HepG2 (cell line): ENCODE results near the gene PDGFRA.

Experiments used
- ARNTL ChIP-seq: sonication (generic); formaldehyde crosslinking; IDR thresholded peaks from 2 replicates; pipeline ENCODE4 v1.4.0; 2020; ENCODE audit warnings: mild to moderate bottlenecking, missing genetic modification reagents
- CBX5 ChIP-seq: sonication (generic); formaldehyde crosslinking; IDR thresholded peaks from 2 replicates; pipeline ENCODE4 v1.4.0; 2020; ENCODE audit warnings: missing genetic modification reagents, borderline replicate concordance
- CHD4 ChIP-seq: fragments of 200-600 bp; sonication (generic); IDR thresholded peaks from 2 replicates; pipeline ENCODE4 v1.7.0; 2017; ENCODE audit warnings: mild to moderate bottlenecking, low read length, borderline replicate concordance
- HDAC2 ChIP-seq: sonication (generic); formaldehyde crosslinking; IDR thresholded peaks from 2 replicates; pipeline ENCODE4 v1.4.0; 2020; ENCODE audit warnings: missing genetic modification reagents
- SIN3A ChIP-seq: IDR thresholded peaks from 2 replicates; pipeline ENCODE4 v1.6.1; 2011; ENCODE audit warnings: low read depth, mild to moderate bottlenecking, control low read depth, low read length, borderline replicate concordance
- THYN1 ChIP-seq: sonication (generic); formaldehyde crosslinking; IDR thresholded peaks from 2 replicates; pipeline ENCODE4 v1.8.1; 2023; ENCODE audit warnings: low read depth, mild to moderate bottlenecking, moderate library complexity, missing genetic modification reagents, borderline replicate concordance
- XRCC5 ChIP-seq: fragments of 200-400 bp; formaldehyde crosslinking; optimal IDR thresholded peaks from 2 replicates; pipeline ENCODE3; 2017; ENCODE audit warnings: mild to moderate bottlenecking, low read length
- ZBTB7B ChIP-seq: sonication (generic); formaldehyde crosslinking; IDR thresholded peaks from 2 replicates; pipeline ENCODE4 v1.4.0; 2020; ENCODE audit warnings: missing genetic modification reagents
- ZFX ChIP-seq: sonication (generic); formaldehyde crosslinking; IDR thresholded peaks from 2 replicates; pipeline ENCODE4 v1.4.0; 2020; ENCODE audit warnings: mild to moderate bottlenecking, low read depth, missing genetic modification reagents, moderate library complexity
- TF ChIP-seq, protein P1 (sequence below): IDR thresholded peaks from 2 replicates; pipeline ENCODE4 v1.6.1; 2016; ENCODE audit warnings: mild to moderate bottlenecking, missing biosample characterization, missing genetic modification reagents
- TF ChIP-seq, protein P2 (sequence below): sonication (generic); formaldehyde crosslinking; IDR thresholded peaks from 2 replicates; pipeline ENCODE4 v1.5.0; 2020; ENCODE audit warnings: mild to moderate bottlenecking, missing genetic modification reagents, moderate library complexity
- TF ChIP-seq, protein P3 (sequence below): sonication (generic); formaldehyde crosslinking; IDR thresholded peaks from 2 replicates; pipeline ENCODE4 v1.8.1; 2023; ENCODE audit warnings: missing genetic modification reagents, mild to moderate bottlenecking, borderline replicate concordance
- TF ChIP-seq, protein P4 (sequence below), 2 experiments: IDR thresholded peaks; 2 replicates each; pipeline ENCODE4 v1.6.1; 2011 to 2012; ENCODE audit warnings: low read length in 2 of 2, borderline replicate concordance in 1 of 2, low read depth in 1 of 2, mild to moderate bottlenecking in 1 of 2, moderate library complexity in 1 of 2

DNA sequence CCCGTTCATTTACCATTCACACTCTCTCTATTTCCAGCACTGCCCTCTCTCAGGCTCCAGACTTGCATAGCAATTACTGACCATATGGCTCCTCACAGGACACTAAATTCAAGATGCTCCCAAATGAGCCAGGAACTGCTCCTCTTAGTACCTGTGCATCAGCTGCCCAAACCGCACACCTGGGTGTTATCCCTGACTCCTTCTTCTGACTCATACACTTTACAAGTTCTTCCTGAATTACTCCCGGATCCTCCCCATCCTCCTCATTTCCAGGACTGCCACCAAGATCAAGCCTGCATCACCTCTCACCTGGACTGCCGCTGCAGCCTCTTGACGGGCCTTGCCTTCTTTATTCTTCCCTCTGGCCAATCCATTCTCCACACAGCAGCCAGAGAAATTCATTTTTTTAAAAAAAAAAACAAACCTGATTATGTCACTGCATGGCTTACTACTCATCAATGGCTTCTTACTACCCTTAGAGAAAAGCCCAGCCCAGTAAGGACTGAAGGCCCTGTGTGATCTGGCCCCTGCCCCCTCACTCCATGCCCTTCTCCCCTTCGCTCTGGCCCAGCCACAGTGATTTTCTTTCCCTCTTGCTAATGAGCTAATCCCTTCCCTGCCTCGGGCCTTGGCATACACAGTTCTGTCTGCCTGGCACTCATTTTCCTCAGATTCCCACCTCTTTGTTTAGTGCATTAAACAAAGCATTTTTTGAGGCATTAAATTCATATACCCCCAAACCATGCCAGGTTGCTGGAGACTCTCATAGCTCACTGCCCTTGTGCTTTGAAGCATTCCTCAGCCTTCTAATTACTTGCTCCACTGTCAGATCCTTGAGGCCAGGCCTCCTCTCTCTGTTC, 92.0 kb downstream of the PDGFRA start:
- TF ChIP-seq ZFX (CRISPR knock-in tag) (no peak), ZBTB7B (no peak), CHD4 (no peak), XRCC5 (no peak), ARNTL (CRISPR knock-in tag) (no peak), SIN3A (no peak), HDAC2 (CRISPR knock-in tag) (no peak), CBX5 (CRISPR knock-in tag) (no peak), THYN1 (CRISPR knock-in tag) (no peak)
- TF ChIP-seq, protein P1, sequence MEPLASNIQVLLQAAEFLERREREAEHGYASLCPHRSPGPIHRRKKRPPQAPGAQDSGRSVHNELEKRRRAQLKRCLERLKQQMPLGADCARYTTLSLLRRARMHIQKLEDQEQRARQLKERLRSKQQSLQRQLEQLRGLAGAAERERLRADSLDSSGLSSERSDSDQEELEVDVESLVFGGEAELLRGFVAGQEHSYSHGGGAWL (CRISPR knock-in tag): no peak
- TF ChIP-seq, protein P2, sequence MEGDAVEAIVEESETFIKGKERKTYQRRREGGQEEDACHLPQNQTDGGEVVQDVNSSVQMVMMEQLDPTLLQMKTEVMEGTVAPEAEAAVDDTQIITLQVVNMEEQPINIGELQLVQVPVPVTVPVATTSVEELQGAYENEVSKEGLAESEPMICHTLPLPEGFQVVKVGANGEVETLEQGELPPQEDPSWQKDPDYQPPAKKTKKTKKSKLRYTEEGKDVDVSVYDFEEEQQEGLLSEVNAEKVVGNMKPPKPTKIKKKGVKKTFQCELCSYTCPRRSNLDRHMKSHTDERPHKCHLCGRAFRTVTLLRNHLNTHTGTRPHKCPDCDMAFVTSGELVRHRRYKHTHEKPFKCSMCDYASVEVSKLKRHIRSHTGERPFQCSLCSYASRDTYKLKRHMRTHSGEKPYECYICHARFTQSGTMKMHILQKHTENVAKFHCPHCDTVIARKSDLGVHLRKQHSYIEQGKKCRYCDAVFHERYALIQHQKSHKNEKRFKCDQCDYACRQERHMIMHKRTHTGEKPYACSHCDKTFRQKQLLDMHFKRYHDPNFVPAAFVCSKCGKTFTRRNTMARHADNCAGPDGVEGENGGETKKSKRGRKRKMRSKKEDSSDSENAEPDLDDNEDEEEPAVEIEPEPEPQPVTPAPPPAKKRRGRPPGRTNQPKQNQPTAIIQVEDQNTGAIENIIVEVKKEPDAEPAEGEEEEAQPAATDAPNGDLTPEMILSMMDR (CRISPR knock-in tag): no peak
- TF ChIP-seq, protein P3, sequence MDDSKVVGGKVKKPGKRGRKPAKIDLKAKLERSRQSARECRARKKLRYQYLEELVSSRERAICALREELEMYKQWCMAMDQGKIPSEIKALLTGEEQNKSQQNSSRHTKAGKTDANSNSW (CRISPR knock-in tag): no peak
- TF ChIP-seq, protein P4, sequence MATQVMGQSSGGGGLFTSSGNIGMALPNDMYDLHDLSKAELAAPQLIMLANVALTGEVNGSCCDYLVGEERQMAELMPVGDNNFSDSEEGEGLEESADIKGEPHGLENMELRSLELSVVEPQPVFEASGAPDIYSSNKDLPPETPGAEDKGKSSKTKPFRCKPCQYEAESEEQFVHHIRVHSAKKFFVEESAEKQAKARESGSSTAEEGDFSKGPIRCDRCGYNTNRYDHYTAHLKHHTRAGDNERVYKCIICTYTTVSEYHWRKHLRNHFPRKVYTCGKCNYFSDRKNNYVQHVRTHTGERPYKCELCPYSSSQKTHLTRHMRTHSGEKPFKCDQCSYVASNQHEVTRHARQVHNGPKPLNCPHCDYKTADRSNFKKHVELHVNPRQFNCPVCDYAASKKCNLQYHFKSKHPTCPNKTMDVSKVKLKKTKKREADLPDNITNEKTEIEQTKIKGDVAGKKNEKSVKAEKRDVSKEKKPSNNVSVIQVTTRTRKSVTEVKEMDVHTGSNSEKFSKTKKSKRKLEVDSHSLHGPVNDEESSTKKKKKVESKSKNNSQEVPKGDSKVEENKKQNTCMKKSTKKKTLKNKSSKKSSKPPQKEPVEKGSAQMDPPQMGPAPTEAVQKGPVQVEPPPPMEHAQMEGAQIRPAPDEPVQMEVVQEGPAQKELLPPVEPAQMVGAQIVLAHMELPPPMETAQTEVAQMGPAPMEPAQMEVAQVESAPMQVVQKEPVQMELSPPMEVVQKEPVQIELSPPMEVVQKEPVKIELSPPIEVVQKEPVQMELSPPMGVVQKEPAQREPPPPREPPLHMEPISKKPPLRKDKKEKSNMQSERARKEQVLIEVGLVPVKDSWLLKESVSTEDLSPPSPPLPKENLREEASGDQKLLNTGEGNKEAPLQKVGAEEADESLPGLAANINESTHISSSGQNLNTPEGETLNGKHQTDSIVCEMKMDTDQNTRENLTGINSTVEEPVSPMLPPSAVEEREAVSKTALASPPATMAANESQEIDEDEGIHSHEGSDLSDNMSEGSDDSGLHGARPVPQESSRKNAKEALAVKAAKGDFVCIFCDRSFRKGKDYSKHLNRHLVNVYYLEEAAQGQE (IDR thresholded peaks at IDR 0.05; ENCODE audit: borderline replicate concordance in 1 of 2, low read depth in 1 of 2, low read length in 2 of 2): no peak
